HG03095 (cell line): ENCODE results near the gene PRPF40A.
"Not testable (repeated sequence)": the region's sequence is repeated elsewhere in the genome, so short reads cannot be mapped to it uniquely, and the experiment has no call there.

Source experiments
- ATAC-seq: cut with Tn5 transposase; IDR thresholded peaks from one replicate; pipeline ENCODE4 v1.9.1; 2021; ENCODE audit warnings: moderate library complexity; ENCODE audit not compliant: unreplicated experiment

PRPF40A gene

GRCh38 chr2:152717228-152718075 is at the start of gene PRPF40A:
PRPF40A (minus strand) TSS chr2:152717461; CDS start chr2:152717439, 22 bp downstream.
- peak; percentile 73 for ATAC-seq

- ATAC-seq, result no peak
Observed at GRCh38 chr2:152766928-152767327, 49.7 kb upstream of the PRPF40A start.

GRCh38 chr2:152763651-152764050 is 46.4 kb upstream of the PRPF40A start:
- no peak for ATAC-seq

GRCh38 chr2:152763208-152763607 is 45.9 kb upstream of the PRPF40A start:
- ATAC-seq, result not testable (repeated sequence)

- no peak for ATAC-seq
Observed at GRCh38 chr2:152762202-152762601, 44.9 kb upstream of the PRPF40A start.

- no peak for ATAC-seq
Observed at GRCh38 chr2:152761214-152761613, 44.0 kb upstream of the PRPF40A start.

GRCh38 chr2:152759290-152760072 is 42.2 kb upstream of the PRPF40A start:
- ATAC-seq, result no peak

GRCh38 chr2:152755029-152755428 is 37.8 kb upstream of the PRPF40A start:
- ATAC-seq, result no peak

- ATAC-seq, result not testable (repeated sequence)
Observed at GRCh38 chr2:152747751-152748150, 30.5 kb upstream of the PRPF40A start.

- no peak for ATAC-seq
Observed at GRCh38 chr2:152743002-152743401, 25.7 kb upstream of the PRPF40A start.

- ATAC-seq, result peak; percentile 84
Observed at GRCh38 chr2:152740743-152741328, 23.6 kb upstream of the PRPF40A start.

- ATAC-seq, result not testable (repeated sequence)
Observed at GRCh38 chr2:152739705-152740104, 22.4 kb upstream of the PRPF40A start.

GRCh38 chr2:152738438-152738837 is 21.2 kb upstream of the PRPF40A start:
- ATAC-seq, result no peak

GRCh38 chr2:152737509-152737908 is 20.2 kb upstream of the PRPF40A start:
- not testable (repeated sequence) for ATAC-seq

GRCh38 chr2:152730591-152731333 is 13.5 kb upstream of the PRPF40A start:
- no peak for ATAC-seq

- no peak for ATAC-seq
Observed at GRCh38 chr2:152729844-152730243, 12.6 kb upstream of the PRPF40A start.

- no peak for ATAC-seq
Observed at GRCh38 chr2:152723918-152724317, 6.7 kb upstream of the PRPF40A start.

- not testable (repeated sequence) for ATAC-seq
Observed at GRCh38 chr2:152722639-152723038, 5.4 kb upstream of the PRPF40A start.

- ATAC-seq, result no peak
Observed at GRCh38 chr2:152720794-152721193, 3.5 kb upstream of the PRPF40A start.

GRCh38 chr2:152718909-152719645 is 1.8 kb upstream of the PRPF40A start:
- ATAC-seq, result peak; percentile 14
